Left lung (tissue), 10 donors: ENCODE measurements around the gene SLC49A3. TPM values are rescaled to one million over a fixed set of nuclear protein-coding genes. Genes with fewer than 3 reads are reported as not detected.
A peak's percentile ranks its signal among the peaks of the same experiment; 100 is the strongest.
"Not testable (repeated sequence)": the region's sequence is repeated elsewhere in the genome, so short reads cannot be mapped to it uniquely, and the experiment has no call there.

Experiments used
- ATAC-seq: fragments of 200-7000 bp; cut with Tn5 transposase; one replicate; pipeline ENCODE4 v1.9.1; 2020; ENCODE audit warnings: moderate library complexity
- DNase-seq, 4 donors: peaks; one replicate each; pipeline ENCODE4 v3.0.0-alpha.2; 2013 to 2020
- H3K27ac ChIP-seq, 2 donors: fragments of 200-600 bp; sonication (generic) in 1 of 2; one replicate each; pipeline versions ENCODE4 v1.5.0 to v1.8.0; 2020 to 2021
- H3K27me3 ChIP-seq, 2 donors: fragments of 200-600 bp; sonication (generic) in 1 of 2; one replicate each; pipeline versions ENCODE4 v1.5.0 to v1.8.0; 2020 to 2021
- H3K36me3 ChIP-seq, 2 donors: fragments of 200-600 bp; sonication (generic) in 1 of 2; one replicate each; pipeline versions ENCODE4 v1.5.0 to v1.8.0; 2020 to 2021
- H3K4me1 ChIP-seq, 2 donors: fragments of 200-600 bp; one replicate each; pipeline ENCODE4 v1.8.0; 2021
- H3K4me3 ChIP-seq, 2 donors: fragments of 200-600 bp; sonication (generic) in 1 of 2; one replicate each; pipeline versions ENCODE4 v1.5.0 to v1.8.0; 2020 to 2021; ENCODE audit warnings: mild to moderate bottlenecking in 1 of 2
- H3K9me3 ChIP-seq, 2 donors: fragments of 200-600 bp; sonication (generic) in 1 of 2; one replicate each; pipeline versions ENCODE4 v1.5.0 to v1.8.0; 2020 to 2021
- intact Hi-C, 2 donors: fragments of 100-400 bp; cut with DNase I; formaldehyde crosslinking; loops; one replicate each; pipeline versions ENCODE4 v1.11.2 to v1.14.2; 2022
- polyA plus RNA-seq, 6 donors: library from polyadenylated mRNA; unstranded; fragments of 120-200 nt; gene quantifications; one replicate each; pipeline ENCODE4 v1.2.1, GENCODE V29; 2013; ENCODE audit not compliant: insufficient read length in 6 of 6
- total RNA-seq, 2 donors: library from RNA; stranded (reverse); fragmentation: NEBNext Ultra II Directional; extraction: Animal tissue kit (Norgen Biotek cat#: 25700); gene quantifications; one replicate each; pipeline ENCODE4 v1.2.1, GENCODE V29; 2021
- TF ChIP-seq, protein P1 (sequence below), 2 donors: fragments of 200-600 bp; sonication (generic) in 1 of 2; IDR thresholded peaks; one replicate each; pipeline versions ENCODE4 v1.5.0 to v1.8.0; 2021; ENCODE audit warnings: antibody characterized with exemption in 2 of 2
- donor health status: DM: no; HTN: yes; CAD: no.
- donor health status: DM: no; HTN: no; CAD: no.

SLC49A3 gene
- total and polyA plus RNA-seq, 8 donors, result 7.4 to 27.5 (median 8.8) TPM

DNA sequence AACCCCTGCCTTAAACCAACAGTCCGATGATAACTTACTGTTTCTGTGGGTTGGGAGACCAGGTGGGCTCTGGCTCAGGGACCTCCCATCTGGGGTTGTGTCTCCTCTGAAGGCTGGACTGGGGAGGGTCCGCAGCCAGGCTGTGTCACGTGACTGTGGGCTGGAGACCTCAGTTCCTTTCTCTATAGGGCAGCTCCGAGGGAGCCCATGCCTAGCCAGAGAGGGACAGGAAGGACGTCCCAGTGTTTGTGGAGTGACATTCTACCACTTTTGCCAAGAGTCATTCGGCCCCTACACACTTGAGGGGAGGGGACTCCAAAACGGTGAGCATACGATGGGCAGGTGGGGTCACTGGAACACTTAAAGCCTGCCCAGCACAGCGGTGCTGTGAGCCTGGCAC is 21.2 kb upstream of the SLC49A3 start:
- Histone ChIP-seq H3K4me3 (no peak overlapping the region), H3K4me1 (peaks cover 13 to 34% of the 10 kb centered on the region in 2 donors)
- intact Hi-C loops, result no loop called here

DNA sequence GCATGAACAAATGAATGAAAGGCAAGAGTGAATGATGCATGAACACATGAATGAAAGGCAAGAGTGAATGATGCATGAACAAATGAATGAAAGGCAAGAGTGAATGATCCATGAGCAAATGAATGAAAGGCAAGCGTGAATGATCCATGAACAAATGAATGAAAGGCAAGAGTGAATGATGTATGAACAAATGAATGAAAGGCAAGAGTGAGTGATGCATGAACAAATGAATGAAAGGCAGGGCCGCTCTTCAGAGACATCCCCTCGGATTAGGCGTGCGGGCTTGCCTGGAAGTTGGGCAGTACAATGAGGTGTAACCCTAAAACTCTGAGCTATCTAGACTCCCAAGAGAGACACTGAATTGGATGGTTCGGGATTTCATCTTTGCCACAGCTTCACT is 20.4 kb upstream of the SLC49A3 start:
- Histone ChIP-seq H3K9me3 (no peaks in the 10 kb centered on the region), H3K4me1 (peaks cover 13 to 34% of the 10 kb centered on the region in 2 donors), H3K27ac (peak overlapping the region in 1 of 2 donors; percentile 38), H3K4me3 (no peak overlapping the region), H3K27me3 (no peaks in the 10 kb centered on the region), H3K36me3 (peaks cover 0 to 5% of the 10 kb centered on the region in 2 donors)
- TF ChIP-seq, protein P1, sequence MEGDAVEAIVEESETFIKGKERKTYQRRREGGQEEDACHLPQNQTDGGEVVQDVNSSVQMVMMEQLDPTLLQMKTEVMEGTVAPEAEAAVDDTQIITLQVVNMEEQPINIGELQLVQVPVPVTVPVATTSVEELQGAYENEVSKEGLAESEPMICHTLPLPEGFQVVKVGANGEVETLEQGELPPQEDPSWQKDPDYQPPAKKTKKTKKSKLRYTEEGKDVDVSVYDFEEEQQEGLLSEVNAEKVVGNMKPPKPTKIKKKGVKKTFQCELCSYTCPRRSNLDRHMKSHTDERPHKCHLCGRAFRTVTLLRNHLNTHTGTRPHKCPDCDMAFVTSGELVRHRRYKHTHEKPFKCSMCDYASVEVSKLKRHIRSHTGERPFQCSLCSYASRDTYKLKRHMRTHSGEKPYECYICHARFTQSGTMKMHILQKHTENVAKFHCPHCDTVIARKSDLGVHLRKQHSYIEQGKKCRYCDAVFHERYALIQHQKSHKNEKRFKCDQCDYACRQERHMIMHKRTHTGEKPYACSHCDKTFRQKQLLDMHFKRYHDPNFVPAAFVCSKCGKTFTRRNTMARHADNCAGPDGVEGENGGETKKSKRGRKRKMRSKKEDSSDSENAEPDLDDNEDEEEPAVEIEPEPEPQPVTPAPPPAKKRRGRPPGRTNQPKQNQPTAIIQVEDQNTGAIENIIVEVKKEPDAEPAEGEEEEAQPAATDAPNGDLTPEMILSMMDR (IDR thresholded peaks at IDR 0.05), result no peak
- ATAC-seq (no peak), DNase-seq (no peak)
- intact Hi-C loops, result no loop called here

More for the DNA sequence above, 21.2 kb upstream of the SLC49A3 start:
- DNase-seq (no peak), ATAC-seq (no peak)
- Histone ChIP-seq H3K9me3 (no peaks in the 10 kb centered on the region), H3K27me3 (no peaks in the 10 kb centered on the region), H3K27ac (peak overlapping the region in 1 of 2 donors; percentile 38), H3K36me3 (peaks cover 0 to 8% of the 10 kb centered on the region in 2 donors)
- TF ChIP-seq, protein P1 (IDR thresholded peaks at IDR 0.05), result no peak

DNA sequence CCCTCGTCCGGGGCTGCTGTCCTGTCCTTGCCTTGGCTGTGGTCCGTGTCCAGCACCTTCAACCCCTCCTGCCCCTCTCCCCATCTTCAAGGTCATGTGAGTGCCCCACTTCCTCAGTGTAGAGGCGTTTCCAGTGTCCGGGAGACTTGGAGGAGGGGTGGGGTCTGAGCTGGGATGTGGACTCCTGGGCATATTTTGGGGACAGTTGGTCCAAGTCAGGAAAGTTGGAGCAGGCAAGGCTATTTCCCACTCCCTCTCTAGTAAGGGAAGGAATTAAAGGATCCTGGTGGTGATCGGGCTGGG is 19.6 kb upstream of the SLC49A3 start:
- TF ChIP-seq, protein P1 (IDR thresholded peaks at IDR 0.05), result no peak
- no peaks in the 10 kb centered on the region for H3K9me3 ChIP-seq
- H3K36me3 ChIP-seq, result no peaks in the 10 kb centered on the region
- no peak for DNase-seq
- intact Hi-C loops, result no loop called here
- H3K27me3 ChIP-seq, result no peaks in the 10 kb centered on the region
- no peak for ATAC-seq
- peaks cover 13 to 34% of the 10 kb centered on the region in 2 donors for H3K4me1 ChIP-seq
- H3K27ac ChIP-seq, result no peak overlapping the region
- peak overlapping the region in 1 of 2 donors; percentile 6 for H3K4me3 ChIP-seq

DNA sequence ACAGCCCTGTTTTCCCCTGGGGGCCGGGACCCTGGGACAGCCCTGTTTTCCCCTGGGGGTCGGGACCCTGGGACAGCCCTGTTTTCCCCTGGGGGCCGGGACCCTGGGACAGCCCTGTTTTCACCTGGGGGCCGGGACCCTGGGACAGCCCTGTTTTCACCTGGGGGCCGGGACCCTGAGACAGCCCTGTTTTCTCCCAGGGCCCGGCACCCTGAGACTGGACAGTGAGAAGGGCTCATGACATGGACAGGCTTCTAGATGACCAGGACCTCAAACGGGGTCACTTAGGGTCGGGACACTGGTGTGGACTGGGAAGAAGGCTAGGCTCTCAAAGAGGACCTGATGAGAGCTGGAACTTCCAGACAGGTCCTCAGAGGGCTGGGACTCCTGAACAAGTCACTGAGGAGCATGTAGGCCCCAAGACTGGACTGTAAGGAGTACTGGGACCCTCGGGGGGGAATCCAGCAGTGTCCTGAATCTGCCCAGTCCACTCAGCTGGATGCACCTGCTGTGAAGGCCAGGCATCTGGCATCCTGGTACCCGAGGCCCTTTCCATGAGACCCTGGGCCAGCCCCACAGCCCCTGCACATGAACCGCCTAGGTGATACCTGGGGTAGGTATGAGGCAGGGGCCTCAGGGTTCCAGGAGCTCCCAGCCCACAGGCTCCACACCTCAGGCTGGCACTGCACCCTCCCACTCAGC is 19.1 kb upstream of the SLC49A3 start:
- no peak overlapping the region for H3K27ac ChIP-seq
- no peaks in the 10 kb centered on the region for H3K27me3 ChIP-seq
- no peaks in the 10 kb centered on the region for H3K36me3 ChIP-seq
- peak overlapping the region in 1 of 2 donors; percentile 6 for H3K4me3 ChIP-seq
- H3K9me3 ChIP-seq, result no peaks in the 10 kb centered on the region
- intact Hi-C loops, result no loop called here
- ATAC-seq (no peak), DNase-seq (no peak)
- TF ChIP-seq, protein P1 (IDR thresholded peaks at IDR 0.05), result no peak
- peaks cover 13 to 34% of the 10 kb centered on the region in 2 donors for H3K4me1 ChIP-seq

DNA sequence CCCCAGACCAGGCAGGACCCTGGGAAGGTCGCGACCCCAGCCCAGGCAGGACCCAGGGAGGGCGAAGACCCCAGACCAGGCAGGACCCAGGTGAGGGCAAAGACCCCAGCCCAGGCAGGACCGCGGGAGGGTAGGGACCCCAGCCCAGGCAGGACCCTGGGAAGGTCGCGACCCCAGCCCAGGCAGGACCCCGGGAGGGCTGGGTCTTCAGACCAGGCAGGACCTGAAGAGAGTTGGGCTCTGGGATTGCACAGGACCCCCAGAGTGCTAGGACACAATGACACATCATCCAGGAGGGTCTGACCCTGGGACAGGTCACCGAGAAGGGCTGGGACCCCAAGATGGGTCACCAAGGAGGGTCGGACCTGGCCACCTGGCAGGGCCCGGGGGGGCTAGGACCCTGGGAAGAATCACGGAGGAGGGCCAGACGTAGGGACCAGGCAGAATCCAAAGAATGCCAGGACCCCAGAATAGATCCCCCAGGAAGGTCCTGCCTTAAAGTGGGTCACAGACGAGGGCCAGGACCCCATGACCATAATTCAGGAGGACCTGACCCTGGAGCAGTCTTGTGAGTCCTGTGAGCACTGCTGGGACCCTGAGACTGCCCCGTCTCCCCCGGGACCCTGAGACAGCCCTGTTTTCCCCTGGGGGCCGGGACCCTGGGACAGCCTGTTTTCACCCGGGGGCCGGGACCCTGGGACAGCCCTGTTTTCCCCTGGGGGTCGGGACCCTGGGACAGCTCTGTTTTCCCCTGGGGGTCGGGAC is 18.1 kb upstream of the SLC49A3 start:
- Histone ChIP-seq H3K27ac (peak overlapping the region in 1 of 2 donors; percentile 23), H3K4me3 (peak overlapping the region; percentile 21 to 78), H3K36me3 (no peaks in the 10 kb centered on the region), H3K9me3 (no peaks in the 10 kb centered on the region), H3K27me3 (no peaks in the 10 kb centered on the region), H3K4me1 (peaks cover 13 to 34% of the 10 kb centered on the region in 2 donors)
- intact Hi-C loops, result no loop called here
- ATAC-seq (no peak), DNase-seq (no peak)
- TF ChIP-seq, protein P1 (IDR thresholded peaks at IDR 0.05), result no peak

DNA sequence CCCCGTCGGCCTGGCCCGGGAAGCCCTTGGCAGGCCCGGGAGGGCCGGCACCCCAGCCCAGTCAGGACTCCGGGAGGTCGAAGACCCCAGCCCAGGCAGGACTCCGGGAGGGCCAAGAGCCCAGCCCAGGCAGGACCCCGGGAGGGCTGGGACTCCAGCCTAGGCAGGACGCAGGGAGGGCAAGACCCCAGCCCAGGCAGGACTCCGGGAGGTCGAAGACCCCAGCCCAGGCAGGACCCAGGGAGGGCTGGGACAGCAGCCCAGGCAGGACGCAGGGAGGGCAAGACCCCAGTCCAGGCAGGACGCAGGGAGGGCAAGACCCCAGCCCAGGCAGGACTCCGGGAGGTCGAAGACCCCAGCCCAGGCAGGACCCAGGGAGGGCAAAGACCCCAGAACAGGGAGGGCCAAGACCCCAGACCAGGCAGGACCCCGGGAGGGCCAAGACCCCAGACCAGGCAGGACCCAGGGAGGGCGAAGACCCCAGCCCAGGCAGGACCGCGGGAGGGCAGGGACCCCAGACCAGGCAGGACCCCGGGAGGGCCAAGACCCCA is 17.2 kb upstream of the SLC49A3 start:
- Histone ChIP-seq H3K4me3 (peak overlapping the region; percentile 78 to 85), H3K4me1 (peaks cover 13 to 34% of the 10 kb centered on the region in 2 donors), H3K27ac (peak overlapping the region; percentile 65 to 86)
- H3K27me3 ChIP-seq, H3K9me3 ChIP-seq, DNase-seq, intact Hi-C loops, H3K36me3 ChIP-seq, ATAC-seq: not testable (repeated sequence)
